Ovary (tissue), 3 donors: ENCODE data around the gene TENT5C.

Experiments used
- EP300 ChIP-seq: sonication (generic); formaldehyde crosslinking; IDR thresholded peaks from one replicate; pipeline ENCODE4 v1.6.1; 2017; ENCODE audit warnings: antibody characterized with exemption
- POLR2A ChIP-seq: fragments of 450-650 bp; IDR thresholded peaks from one replicate; pipeline ENCODE4 v1.6.1; 2017; ENCODE audit warnings: antibody characterized with exemption, mild to moderate bottlenecking, moderate library complexity
- TF ChIP-seq, protein P1 (sequence below), 3 donors: fragments of 450-650 bp in 2 of 3; fragments of 200-600 bp in 1 of 3; IDR thresholded peaks; one replicate each; pipeline versions ENCODE4 v1.5.1 to v1.8.0; 2016 to 2022; ENCODE audit warnings: antibody characterized with exemption in 3 of 3, mild to moderate bottlenecking in 1 of 3
- donor health status: DM: no; HTN: no; CAD: no.

DNA sequence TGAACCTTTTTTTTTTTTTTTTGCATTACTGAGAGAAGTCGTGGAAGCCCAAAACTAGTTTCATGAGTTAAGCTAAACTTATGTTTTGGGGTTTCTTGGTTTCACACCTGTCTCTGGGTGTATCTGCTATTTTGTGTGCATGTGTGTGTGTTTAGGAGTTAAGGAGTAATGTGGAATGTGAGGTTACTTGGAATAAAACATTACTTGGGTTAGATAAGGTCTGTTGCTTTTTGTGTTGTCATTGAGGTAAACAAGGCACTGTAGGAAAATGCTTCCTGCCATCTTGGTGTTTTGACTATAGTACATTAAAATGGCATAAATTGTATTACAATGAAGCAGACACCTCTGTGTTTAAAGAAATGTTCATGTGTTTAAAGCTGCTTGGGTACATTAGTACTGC lies 2.9 kb downstream of the TENT5C start:
- TF ChIP-seq, protein P1, sequence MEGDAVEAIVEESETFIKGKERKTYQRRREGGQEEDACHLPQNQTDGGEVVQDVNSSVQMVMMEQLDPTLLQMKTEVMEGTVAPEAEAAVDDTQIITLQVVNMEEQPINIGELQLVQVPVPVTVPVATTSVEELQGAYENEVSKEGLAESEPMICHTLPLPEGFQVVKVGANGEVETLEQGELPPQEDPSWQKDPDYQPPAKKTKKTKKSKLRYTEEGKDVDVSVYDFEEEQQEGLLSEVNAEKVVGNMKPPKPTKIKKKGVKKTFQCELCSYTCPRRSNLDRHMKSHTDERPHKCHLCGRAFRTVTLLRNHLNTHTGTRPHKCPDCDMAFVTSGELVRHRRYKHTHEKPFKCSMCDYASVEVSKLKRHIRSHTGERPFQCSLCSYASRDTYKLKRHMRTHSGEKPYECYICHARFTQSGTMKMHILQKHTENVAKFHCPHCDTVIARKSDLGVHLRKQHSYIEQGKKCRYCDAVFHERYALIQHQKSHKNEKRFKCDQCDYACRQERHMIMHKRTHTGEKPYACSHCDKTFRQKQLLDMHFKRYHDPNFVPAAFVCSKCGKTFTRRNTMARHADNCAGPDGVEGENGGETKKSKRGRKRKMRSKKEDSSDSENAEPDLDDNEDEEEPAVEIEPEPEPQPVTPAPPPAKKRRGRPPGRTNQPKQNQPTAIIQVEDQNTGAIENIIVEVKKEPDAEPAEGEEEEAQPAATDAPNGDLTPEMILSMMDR (IDR thresholded peaks at IDR 0.05), result no peak
- TF ChIP-seq POLR2A (no peak), EP300 (no peak)
